ENCODE results near the gene PEX5L.

The PEX5L gene

DNA sequence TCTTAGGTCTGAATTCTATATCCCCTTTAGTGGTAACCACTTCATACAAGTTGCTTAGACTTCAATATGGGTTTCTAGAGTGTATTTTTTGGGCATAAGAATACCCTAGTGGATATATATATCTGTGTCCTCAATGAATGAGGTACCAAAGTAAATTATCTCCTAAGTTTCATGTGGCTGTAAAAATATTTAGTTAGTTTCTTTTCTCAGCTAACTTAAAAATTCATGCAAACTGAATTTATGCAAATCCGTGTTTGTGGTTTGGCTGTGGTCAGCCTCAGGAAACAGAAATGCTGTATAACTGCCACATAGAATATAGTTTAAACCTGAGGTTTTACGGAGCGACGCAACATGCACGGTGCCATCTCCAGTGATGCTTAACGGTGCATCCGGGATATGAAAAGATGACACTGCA is 80.3 kb downstream of the PEX5L start:
- no peak for DNase-seq (ENCODE audit: low read depth in 2 of 2)

DNA sequence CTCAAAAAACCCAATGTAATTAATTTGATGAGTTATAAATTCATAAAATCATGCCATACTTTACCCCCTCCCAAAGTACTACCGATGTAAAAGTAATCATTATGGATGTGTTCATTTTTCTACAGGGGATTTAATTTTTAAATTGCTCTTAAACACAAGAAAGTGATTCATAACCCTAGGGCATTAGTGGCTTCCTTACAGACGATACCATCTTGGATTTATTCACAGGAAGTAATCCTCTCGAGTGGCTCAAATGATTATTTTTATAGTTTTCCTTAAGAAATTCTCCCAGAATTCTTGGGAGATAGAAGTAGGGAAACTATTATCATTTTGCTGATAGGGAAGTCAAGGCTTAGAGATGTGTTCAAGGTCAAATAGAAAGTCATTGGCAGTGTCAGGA is 80.9 kb downstream of the PEX5L start:
- no peak for DNase-seq (ENCODE audit: low read depth in 2 of 2)

DNA sequence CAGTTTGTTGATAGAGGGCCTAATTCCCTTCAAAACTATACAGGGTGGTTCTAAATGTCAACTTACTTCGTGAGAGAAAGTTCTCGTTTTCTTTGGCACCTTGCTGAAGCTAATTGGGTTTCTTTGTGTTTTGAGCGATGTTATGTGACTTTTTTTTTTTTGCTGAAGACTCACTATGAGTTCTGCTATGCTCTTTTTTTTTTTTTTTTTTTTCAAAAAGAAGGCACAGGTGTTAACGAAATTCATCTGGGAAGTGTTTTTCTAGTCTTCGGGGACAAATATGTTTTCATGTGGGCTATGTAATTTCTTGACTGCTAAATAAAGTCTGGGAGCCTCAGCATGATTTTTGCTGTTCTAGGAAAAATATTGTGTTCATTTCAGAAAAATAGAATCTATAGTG is 81.5 kb downstream of the PEX5L start:
- no peak for DNase-seq (ENCODE audit: low read depth in 2 of 2)

DNA sequence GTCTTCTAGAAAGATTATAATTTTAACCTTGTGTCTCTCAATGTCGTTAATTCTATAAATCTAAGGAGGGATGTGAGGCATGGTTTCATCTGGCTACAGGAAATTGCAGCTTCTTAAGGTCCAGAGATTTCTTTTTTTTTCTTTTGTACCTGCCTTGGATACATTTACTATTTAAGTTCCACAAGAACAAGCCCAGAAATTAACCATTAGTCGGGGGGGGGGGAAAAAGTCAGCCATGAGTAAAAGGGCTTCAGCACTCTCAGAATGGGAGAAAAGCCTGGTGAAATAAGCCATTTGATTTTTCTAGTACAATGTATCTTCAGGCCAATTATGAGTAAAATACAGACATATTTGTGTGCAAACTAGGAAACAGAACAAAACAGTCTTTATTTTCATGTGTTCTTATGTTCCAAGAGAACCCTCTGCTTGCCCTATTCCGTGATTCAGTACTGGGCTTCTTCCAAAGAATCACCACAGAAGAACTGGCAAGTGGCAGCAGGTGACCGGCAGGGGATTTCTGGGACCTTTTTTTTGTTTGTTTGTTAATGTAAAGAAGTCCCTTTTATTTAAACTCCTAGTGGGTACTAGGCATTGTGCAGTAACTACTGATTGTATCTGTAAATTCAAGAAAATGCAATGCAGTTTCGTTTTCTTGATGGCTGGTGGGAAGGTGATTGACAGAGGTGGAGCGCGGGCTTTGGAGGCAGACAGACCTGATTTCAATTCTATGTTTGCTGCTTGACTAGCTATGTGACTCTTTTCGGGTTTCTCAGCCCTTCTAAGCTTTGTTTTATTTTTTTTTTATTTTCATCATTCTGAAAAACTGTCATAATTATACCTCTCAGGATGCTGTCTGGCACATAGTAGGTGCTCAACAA is 82.5 kb downstream of the PEX5L start:
- no peak for DNase-seq (ENCODE audit: low read depth in 2 of 2)

DNA sequence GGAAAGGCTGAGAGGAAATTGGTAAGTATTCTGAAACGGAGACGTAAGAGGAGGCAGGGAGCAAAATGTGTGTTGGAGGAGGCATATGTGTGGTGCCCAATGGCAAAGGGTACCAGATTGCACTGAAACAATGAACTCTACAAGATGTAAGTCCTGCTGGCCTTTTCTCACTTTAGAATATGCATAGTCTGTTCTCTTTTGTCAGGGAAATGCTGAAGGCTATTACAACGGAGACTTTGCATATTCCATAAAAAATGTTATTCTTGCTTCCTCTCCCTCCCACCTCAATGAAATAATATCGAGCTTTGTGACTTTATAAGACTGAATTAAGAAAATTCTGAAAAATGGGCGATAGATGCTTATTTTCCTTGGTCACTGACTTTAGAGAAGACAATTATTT is 85.9 kb downstream of the PEX5L start:
- DNase-seq (ENCODE audit: low read depth in 2 of 2), result no peak

DNA sequence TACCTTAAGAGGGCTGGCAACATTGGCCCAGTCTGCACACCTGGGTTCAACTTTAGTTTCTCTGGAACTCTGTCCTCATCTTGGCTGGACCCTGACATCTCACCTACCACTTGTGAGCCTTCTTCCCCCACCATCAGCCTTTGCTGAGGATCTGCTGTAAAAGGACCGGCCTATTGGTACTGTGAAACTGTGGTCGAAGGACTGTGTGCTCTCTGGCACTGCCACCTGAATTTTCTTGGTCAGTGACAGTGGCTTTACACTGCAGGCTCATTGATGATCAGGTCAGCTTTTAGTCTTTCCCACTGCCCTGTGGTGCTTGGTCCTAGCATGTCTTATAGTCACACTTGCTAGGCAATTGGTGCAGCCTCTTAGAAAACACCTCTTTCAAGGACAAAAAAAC is 86.9 kb downstream of the PEX5L start:
- no peak for DNase-seq (ENCODE audit: low read depth in 2 of 2)

DNA sequence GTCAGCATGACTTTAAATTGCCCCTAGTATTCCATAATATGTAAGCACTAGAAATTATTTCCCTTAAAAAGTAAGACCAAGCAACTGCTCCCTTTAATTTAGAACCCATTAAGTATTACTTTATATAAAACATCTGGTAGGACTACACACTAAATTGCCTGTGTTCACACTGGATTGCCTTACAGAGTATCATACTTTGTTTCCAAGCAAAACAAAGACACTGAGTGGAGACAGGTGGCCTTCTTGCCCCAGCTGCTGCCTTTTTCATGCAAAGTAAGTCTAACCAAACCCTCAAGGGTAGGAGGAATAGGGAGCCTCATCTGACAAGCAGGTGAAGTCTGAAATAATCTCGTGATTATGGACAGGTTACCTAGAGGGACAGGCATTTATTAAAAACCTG is 87.3 kb downstream of the PEX5L start:
- no peak for DNase-seq (ENCODE audit: low read depth in 2 of 2)

DNA sequence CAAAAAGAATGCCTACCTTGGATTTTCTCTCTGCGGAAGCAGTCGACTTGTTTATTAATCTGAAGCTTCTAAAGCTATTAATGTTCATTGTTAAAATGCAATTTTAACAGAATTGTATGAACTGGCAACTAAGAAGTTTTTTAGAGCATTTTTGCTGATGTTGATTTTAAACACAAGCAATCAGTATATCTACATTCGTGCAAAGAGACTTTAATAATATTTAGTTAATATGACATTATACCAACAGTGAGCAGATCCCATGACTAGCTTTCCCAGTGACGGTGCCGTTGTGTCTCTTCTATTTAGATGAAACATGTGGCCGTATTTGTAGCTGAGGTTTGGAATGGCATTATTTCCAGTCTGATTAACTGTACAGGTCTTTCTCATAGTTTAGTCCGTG is 88.0 kb downstream of the PEX5L start:
- DNase-seq (ENCODE audit: low read depth in 2 of 2), result no peak

DNA sequence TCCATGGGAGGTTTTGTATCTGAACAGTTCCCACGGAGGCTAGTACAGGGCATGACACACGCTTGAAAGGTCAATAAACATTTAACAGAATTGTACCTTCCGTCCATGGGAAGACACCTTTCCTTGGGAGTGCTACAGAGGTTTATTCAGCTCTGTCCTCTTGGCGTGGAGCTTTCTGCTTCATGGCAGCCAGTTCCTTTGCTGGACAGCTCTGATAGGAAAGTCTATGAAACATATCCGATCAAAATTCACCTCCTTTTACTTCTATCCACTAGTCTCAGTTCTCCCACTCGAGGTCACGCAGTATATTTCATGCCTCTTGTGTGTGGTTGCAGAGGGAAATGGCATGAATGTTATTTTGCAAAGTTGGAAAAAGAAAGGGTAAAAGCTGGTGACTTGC is 91.2 kb downstream of the PEX5L start:
- DNase-seq (ENCODE audit: low read depth in 2 of 2), result no peak

DNA sequence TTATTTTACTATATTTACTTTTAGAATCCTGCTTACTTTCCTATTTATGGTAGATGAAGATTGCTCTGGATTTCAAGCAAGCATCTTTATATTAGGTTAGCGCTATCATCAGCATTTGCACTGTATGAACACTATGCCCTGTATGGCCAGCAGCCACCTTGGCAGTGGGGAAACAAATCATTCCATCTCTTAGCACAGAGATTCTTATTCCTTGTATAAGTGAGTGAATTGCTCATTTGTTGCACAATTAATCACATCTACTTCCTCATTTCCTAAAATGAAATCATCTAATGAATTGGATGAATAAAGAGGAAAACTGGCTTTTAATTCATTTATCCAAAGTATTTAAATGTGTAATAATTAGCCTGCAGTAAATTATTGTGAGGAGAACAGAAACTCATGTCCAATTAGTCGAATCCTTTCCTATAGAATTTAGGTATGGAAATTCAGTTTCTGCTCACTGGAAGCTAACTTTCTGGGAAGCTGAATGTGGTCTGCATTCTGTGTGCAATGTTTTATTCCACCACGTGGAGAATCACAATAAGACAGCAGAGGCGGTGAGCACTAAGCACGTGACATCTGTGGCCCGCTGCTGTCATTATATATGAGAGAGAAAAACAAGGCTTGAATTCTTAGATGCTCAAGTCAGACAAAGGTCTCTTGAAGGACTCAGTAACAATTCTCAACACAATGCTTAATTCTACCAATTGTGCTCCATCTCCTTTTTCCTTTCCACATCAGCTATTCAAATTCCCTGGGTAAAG is 93.4 kb downstream of the PEX5L start:
- no peak for DNase-seq (ENCODE audit: low read depth in 2 of 2)

DNA sequence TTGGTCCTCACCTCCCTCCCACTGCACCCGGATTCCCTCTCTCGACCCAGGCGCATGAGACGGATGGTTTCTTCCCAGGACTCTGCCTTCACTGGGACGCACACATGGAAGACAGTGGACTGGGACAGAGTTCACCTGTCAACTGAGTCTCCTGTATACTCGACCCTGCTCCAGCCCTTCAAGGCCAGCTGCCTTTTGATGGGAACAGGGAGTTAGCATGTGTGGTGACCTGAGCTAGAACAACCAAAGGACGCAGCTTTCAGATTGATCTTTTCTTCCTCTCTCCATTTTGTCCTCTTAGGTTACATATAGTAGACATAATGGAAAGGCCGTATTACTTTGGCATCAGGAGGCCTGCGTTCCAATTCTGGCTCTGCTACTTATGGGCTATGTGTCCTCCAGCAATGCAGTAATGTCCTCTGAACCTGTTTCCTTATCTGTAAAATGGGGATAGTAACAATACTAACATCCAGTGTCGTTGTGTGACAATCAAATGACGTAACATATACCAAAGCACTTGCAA is 94.1 kb downstream of the PEX5L start:
- no peak for DNase-seq (ENCODE audit: low read depth in 2 of 2)

DNA sequence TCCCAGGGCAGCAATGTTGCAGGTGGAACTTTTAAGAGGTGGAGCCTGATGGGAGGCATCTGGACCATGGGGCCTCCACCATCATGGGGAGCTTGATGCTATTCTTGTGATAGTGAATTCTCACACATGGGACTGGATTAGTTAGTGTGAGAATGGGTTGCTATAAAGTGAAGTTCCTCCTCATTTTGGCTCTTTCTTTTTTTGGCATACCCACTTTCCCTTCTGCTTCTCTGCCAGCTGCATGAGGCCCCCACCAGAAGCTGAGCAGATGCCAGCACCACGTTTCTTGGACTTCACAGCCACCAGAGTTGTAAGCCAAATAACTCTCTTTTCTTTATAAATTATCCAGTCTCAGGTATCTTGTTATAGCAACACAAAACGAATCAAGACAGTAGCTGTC is 101.0 kb downstream of the PEX5L start:
- DNase-seq (ENCODE audit: low read depth in 2 of 2), result no peak

DNA sequence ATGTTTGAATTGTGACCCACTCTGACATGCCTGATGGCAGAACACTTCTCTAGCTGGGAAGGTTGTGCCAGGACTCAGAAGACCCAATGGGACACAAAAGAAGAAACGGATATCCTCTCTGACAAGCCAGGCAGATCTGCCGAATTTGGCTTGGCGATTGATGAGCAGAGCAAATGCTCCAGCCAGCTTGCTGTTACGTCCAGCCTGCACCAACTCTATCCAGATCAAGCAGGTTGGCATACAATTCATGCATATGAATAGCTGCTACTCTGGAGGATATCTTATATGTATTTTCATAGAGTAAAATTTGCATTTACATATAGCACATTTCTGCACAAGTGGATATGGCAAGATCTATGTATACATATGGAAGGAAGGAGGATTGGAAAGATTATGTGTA is 102.8 kb downstream of the PEX5L start:
- no peak for DNase-seq (ENCODE audit: low read depth in 2 of 2)

DNA sequence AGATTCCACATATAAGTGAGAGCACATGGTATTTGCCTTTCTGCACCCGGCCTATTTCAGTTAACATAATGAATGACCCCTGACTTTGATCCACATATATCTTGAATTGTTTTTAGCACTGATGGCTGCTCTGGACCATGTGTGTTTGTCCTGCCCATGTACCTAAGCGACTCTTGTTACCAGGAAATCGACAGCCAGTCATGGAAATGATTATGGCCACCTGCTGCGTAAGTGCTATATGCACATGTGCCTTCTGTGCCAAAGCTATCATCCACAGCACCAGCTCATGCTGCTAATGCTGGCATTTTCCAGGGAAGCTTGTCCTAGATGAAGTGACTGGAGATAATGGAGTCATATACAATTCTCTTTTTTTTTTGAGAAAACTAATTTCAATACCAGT is 103.7 kb downstream of the PEX5L start:
- DNase-seq (ENCODE audit: low read depth in 2 of 2), result no peak

DNA sequence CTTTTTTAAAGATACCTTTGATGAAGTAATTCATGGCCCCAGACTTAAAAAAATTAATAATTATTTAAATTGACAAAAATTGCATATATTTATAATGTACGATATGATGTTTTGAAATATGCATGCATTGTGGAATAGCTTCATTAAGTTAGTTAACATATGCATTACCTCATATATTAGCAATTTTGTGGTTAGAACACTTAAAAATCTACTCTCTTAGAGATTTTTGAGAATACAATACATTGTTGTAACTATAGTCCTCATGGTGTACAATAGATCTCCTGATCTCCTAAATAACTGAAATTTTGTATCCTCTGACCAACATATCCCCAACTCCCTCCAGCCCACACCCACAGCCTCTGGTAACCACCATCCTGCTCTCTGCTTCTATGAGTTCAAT is 104.1 kb downstream of the PEX5L start:
- no peak for DNase-seq (ENCODE audit: low read depth in 2 of 2)

DNA sequence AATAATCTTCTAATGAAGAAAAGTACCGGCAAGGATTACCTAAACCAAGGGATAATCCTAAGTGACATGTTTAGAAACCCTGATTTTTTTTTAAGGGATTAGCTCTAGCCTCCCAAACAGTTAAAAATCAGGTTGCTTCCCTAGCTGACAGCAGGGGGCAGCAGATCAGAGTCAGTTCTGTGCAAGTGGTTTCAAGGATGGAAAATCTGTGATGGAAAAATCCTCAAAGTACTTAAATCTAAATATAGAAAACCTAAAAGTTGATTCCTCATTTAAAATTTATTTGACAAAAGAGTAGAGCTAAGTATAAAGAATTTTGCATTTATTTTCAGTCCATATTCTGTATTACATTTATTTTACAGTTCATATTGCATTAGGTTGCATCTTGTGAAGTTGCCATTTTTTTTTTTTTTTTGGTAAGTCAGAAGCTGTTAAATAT is 107.6 kb downstream of the PEX5L start:
- DNase-seq (ENCODE audit: low read depth in 2 of 2), result peak; percentile 6 to 7

DNA sequence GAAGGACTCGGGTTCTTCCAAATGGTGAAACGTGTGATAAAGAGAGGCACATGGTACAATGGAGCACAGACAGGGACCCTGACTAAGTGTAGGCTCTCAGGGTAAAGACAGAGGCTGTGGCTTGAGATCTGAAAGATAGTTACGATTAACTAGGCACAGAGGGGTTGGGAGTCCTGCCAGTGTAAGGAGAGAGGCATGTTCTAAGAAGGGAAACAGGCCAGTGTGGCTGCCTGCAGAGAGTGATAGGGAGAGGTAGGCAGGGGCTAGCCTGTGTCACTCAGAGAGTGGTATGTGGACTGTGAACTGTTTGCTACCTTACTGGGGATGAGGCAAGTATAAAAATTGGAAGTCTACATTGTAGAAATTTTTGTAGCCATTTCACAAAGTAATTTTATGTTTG is 109.5 kb downstream of the PEX5L start:
- DNase-seq (ENCODE audit: low read depth in 2 of 2), result no peak

DNA sequence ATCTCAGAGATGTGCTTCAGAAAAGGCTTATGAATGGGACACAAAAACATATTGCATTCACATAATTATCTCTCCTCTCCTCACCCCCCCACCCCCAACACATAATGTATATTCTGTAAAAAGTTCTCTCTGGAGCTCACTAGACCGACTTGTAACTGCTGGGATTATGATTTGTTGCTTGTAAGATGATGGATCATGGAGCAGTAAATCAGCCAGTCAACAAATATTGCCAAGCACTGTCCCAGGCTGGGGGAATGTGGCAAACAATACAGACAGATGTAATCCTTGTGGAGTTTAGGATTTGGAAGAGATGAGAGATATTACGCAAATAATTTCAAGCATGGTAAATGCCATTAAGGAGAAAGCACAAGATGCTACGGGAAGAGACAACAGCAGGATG is 114.8 kb downstream of the PEX5L start:
- no peak for DNase-seq (ENCODE audit: low read depth in 2 of 2)

DNA sequence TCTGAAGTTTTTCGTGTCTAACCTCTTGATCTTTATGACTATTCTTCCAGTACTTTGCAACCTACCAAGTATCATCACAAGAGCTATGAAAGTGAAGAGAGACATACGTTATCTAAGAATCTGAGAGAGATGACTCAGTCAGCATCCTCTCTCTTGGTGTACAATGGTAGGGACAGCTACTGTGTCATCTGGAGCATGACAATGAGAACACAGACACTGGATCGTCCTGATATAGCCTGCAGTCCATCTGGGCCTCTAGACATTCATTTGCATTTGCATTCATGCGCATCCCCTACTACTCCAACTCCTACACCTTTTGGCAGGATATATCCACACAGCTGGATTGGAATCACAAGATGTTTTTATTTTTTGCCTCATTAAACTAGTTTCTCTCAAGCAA is 115.2 kb downstream of the PEX5L start:
- DNase-seq (ENCODE audit: low read depth in 2 of 2), result no peak

DNA sequence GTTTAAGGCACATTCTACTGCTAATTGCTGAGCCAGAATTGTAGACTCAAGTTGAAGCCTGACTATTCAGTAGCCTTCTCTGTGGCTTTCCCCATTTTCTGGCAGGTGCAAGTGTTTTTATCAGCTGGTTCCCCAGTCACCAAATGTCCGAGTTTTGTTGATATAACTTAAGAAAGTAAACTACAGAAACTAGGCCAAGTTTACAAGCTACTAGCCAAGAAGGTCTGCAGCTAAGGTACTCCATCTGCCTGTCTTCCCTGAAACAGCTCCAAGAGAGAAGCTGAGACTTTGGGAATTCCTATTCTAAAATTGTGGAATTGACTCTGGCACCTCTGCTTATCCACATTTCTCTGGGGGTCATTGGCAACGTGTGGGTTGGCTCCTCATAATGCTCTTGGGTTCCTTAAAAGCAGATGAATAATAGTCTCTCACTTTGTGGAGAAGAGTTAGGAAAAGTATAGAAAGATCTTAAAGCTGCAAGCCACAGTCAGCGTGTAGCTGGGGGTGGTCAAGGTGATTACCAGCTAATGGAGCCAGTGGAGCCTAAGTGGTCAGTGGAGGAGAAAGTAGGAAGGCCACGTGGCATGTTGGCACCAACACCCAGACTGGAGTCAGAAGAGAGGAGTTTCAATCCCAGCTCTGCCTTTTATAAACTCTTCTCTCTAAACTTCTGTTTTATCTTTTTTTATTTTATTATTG is 128.8 kb downstream of the PEX5L start:
- DNase-seq (ENCODE audit: low read depth in 2 of 2), result no peak

DNA sequence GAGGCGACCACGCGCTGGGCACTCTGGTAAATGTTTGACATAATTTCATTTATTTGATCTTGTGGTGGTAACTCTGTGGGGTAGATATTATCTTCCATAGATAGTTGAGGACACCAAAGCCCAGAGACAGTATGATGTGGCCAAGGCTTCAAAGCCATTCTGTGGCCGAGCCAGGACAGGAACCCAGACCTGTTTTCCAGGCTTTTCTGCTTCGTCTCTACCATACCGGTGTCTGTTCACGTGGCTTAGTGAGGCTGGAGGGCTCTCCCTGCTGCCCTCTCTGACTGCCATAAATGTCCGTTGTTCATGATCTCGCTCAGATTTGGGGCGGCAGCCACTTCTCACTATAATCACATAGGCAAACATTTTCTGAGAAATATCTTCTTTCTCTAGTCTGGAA is 134.7 kb downstream of the PEX5L start:
- DNase-seq (ENCODE audit: low read depth in 2 of 2), result no peak

DNA sequence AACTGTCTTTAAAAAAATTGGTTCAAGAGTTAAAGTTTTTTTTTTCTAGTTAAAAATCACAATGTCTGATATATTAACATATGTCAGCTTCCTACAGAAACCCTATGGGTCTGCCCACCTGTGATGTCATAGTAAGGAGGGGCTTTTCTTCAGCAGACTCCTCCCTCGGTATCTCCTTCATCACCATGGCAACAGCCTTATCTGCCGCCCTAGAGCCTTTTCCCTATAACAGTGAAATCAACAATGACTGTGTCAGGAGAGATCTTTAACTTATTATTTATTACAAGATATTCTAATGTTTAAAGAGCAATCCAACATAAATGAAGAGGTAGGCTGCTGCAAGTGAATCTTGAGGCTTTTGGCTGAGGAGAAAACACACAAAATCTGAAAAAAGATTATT is 138.7 kb downstream of the PEX5L start:
- no peak for DNase-seq (ENCODE audit: low read depth in 2 of 2)

Data from stimulated activated CD4-positive, alpha-beta T cell treated with anti-CD3 and anti-CD28 coated beads, Interleukin-1b, Interleukin-23, amount 100 ng/mL, for 4 hours (primary cell).